Measurements from ENCODE around the gene SLFNL1. TPM values are rescaled to one million over a fixed set of nuclear protein-coding genes. Genes with fewer than 3 reads are reported as not detected.
A peak's percentile ranks its signal among the peaks of the same experiment; 100 is the strongest.

Gene SLFNL1
- total and polyA plus RNA-seq, 8 donors, result 0.79 to 4.9 (median 1.0) TPM

DNA sequence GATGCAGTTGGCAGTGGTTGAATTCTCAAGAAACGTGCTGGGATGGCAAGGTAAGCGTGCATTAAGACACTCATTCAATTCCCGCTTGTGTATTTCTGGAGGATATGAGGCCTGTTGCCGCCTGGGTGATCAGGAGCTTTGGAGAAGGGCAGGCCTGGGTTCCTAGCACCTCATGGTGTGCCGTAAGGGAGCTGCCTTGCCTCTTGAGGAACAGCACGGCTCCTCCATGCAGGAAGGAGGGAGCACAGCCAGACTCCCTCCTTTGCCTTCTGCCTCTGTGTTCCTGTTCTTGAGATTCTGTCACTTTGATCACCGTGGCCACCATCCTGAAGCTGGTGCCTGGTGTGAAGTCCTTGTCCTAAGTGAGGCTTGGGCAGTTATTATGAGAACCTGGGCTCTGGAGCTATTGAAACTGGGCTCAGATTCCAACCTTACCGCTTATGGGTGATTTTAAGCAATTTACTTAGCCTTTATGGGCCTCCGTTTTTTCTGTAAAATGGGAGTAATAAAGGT, 18.3 kb downstream of the SLFNL1 start:
- H3K4me3 ChIP-seq, result no peak overlapping the region
- H3K9me3 ChIP-seq, result no peaks in the 10 kb centered on the region
- TF ChIP-seq, protein P1, sequence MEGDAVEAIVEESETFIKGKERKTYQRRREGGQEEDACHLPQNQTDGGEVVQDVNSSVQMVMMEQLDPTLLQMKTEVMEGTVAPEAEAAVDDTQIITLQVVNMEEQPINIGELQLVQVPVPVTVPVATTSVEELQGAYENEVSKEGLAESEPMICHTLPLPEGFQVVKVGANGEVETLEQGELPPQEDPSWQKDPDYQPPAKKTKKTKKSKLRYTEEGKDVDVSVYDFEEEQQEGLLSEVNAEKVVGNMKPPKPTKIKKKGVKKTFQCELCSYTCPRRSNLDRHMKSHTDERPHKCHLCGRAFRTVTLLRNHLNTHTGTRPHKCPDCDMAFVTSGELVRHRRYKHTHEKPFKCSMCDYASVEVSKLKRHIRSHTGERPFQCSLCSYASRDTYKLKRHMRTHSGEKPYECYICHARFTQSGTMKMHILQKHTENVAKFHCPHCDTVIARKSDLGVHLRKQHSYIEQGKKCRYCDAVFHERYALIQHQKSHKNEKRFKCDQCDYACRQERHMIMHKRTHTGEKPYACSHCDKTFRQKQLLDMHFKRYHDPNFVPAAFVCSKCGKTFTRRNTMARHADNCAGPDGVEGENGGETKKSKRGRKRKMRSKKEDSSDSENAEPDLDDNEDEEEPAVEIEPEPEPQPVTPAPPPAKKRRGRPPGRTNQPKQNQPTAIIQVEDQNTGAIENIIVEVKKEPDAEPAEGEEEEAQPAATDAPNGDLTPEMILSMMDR (IDR thresholded peaks at IDR 0.05), result no peak
- peaks cover 12 to 15% of the 10 kb centered on the region in 2 donors for H3K4me1 ChIP-seq
- ATAC-seq (peak; percentile 7), DNase-seq (no peak)
- peaks cover 0 to 100% of the 10 kb centered on the region in 2 donors for H3K36me3 ChIP-seq
- intact Hi-C loops (cut with DNase I), result no loop called here
- H3K27me3 ChIP-seq, result no peaks in the 10 kb centered on the region
- H3K27ac ChIP-seq, result no peak overlapping the region

DNA sequence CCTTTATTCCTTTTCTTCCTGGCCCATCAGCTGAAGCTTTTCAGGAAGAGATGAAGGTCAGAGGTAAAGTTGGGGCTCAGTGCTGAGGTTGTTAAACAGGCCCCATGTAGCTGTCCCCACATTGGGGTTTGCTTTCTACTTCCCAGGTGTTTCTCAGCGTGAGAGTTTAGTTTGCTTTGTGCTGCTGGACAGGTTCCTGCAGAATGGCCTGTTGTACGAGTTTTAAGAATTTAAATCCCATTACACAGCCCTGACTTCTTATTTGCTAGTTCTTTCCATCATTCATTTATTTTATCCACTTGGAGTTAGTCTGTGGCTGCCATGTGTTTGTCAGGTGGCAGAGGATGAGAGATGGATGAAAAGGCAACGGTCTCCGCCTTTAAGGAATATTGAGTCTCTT, 22.9 kb downstream of the SLFNL1 start:
- intact Hi-C loops (cut with DNase I), result no loop called here

DNA sequence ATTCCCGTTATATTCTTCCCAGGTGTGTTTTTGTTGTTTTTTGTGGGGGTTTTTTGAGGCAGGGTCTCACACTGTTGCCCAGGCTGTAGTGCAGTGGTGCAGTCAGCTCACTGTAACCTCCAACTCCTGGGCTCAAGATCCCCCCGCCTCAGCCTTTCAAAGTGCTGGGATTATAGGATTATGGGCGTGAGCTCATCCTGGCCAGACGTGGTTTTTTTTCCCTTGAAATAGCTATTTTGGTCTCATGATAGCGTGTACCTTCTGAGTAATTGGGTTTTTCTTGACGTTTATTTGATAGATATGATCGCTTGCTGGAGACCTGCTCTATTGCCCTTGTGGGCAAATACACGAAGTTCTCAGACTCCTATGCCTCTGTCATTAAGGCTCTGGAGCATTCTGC, 24.4 kb downstream of the SLFNL1 start:
- no peak for ATAC-seq

More for the DNA sequence above, 22.9 kb downstream of the SLFNL1 start:
- Histone ChIP-seq H3K9me3 (no peaks in the 10 kb centered on the region), H3K4me3 (no peak overlapping the region), H3K36me3 (peaks cover 0 to 99% of the 10 kb centered on the region in 2 donors), H3K27ac (no peak overlapping the region), H3K4me1 (peaks cover 9 to 11% of the 10 kb centered on the region in 2 donors), H3K27me3 (no peaks in the 10 kb centered on the region)
- no peak for DNase-seq
- ATAC-seq, result no peak
- TF ChIP-seq, protein P1 (IDR thresholded peaks at IDR 0.05), result no peak

DNA sequence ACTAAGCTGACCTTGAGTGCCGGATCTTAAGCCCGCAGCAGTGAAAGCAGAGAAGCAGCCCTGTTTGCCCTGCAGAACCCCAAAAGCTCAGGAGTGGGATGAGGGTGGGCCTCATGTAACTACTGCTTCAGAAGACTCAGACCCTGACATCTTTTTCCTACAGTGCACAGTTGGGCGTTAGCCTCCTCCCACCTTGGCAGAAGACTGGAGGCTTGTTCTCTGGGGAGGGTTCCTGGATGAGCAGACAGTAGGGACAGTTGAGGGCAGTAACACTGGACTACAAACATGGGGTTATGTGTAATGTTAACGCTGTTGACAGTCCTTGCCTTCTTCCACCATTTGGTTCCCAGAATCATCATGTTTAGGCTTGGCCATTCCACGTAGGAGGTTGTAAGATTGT, 32.5 kb downstream of the SLFNL1 start:
- Histone ChIP-seq H3K9me3 (no peaks in the 10 kb centered on the region), H3K4me1 (peaks cover 0 to 24% of the 10 kb centered on the region in 2 donors), H3K27me3 (no peaks in the 10 kb centered on the region), H3K27ac (no peak overlapping the region), H3K36me3 (peaks cover 0 to 100% of the 10 kb centered on the region in 2 donors), H3K4me3 (no peak overlapping the region)
- ATAC-seq (no peak), DNase-seq (no peak)
- TF ChIP-seq, protein P1 (IDR thresholded peaks at IDR 0.05), result no peak
- intact Hi-C loops (cut with DNase I), result no loop called here

More for the DNA sequence above, 24.4 kb downstream of the SLFNL1 start:
- intact Hi-C loops (cut with DNase I), result no loop called here
- Histone ChIP-seq H3K36me3 (peaks cover 0 to 99% of the 10 kb centered on the region in 2 donors), H3K4me1 (no peaks in the 10 kb centered on the region), H3K9me3 (no peaks in the 10 kb centered on the region), H3K27me3 (no peaks in the 10 kb centered on the region), H3K27ac (no peak overlapping the region), H3K4me3 (no peak overlapping the region)
- TF ChIP-seq, protein P1 (IDR thresholded peaks at IDR 0.05), result no peak
- DNase-seq, result no peak

DNA sequence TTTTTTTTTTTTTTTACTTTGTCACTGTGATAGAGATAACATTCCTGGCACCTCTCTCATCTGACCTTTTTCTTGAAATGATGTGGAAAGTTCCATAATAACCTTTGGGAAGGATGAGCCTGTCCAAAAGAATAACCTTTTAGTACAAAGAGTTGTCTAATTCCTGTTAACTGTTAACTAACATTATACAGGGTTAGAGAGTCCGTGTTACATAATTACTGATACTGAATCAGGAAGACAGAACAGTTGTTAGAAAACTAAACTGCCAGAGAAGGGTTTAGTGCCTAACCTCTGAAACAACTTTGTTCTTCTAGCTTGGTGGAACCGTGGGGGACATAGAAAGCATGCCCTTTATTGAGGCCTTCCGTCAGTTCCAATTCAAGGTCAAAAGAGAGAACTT, 33.2 kb downstream of the SLFNL1 start:
- ATAC-seq (no peak), DNase-seq (no peak)
- TF ChIP-seq, protein P1 (IDR thresholded peaks at IDR 0.05), result no peak
- H3K27ac ChIP-seq, result no peak overlapping the region
- no peaks in the 10 kb centered on the region for H3K9me3 ChIP-seq
- no peaks in the 10 kb centered on the region for H3K27me3 ChIP-seq
- H3K4me1 ChIP-seq, result peaks cover 0 to 24% of the 10 kb centered on the region in 2 donors
- H3K4me3 ChIP-seq, result no peak overlapping the region
- intact Hi-C loops (cut with DNase I), result no loop called here
- peaks cover 0 to 99% of the 10 kb centered on the region in 2 donors for H3K36me3 ChIP-seq
